ENCODE results near the gene MORN5.

GRCh38 chr9:122204055-122204454, 44.3 kb downstream of the MORN5 start:
- TF ChIP-seq CTCF (IDR thresholded peaks at IDR 0.05) (no peak), POLR2AphosphoS5 (IDR thresholded peaks at IDR 0.05) (no peak), POLR2A (IDR thresholded peaks at IDR 0.05) (no peak)

All from breast epithelium (tissue), 3 donors.